Stimulated activated CD4-positive, alpha-beta T cell treated with anti-CD3 and anti-CD28 coated beads, Interleukin-15, amount 100 ng/mL, for 1 hour (primary cell): ENCODE results near the gene ICA1.
"Not testable (repeated sequence)": the region's sequence is repeated elsewhere in the genome, so short reads cannot be mapped to it uniquely, and the experiment has no call there.

Experiments used
- DNase-seq, 2 donors: peaks; one replicate each; pipeline ENCODE4 v3.0.0-alpha.2; 2020; ENCODE audit warnings: low read depth in 1 of 2, low spot score in 1 of 2

The ICA1 gene

DNA sequence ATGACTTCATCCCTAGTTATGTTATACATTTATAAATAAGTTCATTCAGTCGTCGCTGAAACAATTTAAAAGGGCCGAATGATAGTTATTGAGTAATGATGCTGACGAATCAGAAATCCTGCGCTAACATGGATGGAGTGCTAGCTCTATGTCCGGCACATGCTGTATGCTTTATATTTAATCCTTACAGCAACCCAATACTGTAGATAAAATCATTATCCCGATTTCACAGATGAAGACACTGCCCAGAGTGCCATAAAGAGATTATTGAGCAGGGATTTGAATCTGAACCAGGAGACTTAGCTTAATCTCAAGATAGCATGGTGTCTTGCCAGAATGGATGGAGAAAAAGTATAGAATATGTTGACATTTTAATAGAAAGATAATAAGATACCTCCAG lies 1.1 kb upstream of the ICA1 start:
- DNase-seq = no peak

DNA sequence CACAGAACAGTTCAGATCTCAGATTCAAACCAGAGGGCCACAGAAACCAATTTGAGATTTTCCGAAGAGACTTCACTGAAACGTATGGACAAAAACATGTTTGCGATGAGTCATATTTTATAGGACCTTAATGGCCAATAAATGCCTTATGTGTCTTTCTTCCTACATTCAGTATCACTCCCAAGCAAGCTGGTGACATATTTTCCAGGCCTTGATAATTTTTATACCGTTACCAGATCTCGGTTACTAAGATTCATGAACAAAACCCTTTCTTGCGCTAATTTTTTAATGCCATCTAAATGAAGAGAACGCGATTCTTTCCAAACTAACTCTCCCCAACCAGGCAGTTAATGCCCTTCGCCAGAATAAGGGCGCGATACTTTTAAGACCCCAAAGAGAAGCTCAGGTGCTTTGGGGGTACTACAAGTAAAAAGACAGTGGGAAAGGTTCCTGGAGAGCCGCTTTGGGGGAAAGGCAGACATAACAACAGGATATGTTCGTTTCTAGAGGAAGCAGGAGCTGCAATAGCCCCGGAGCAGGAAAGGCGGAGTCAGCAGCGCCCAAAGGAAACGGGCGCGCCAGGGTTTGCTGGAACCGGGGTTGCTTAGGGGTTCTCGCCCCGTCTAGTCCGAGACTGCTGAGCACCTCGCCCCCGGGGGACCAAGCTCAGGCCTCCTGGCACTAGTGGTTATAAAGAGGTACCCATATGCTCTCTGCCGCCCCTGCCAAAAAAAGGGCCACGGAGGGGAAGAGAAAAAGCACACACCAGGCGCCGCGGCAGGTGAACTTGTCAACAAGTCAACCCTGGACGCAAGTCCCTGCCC lies 884 bp downstream of the ICA1 start:
- no peak for DNase-seq

DNA sequence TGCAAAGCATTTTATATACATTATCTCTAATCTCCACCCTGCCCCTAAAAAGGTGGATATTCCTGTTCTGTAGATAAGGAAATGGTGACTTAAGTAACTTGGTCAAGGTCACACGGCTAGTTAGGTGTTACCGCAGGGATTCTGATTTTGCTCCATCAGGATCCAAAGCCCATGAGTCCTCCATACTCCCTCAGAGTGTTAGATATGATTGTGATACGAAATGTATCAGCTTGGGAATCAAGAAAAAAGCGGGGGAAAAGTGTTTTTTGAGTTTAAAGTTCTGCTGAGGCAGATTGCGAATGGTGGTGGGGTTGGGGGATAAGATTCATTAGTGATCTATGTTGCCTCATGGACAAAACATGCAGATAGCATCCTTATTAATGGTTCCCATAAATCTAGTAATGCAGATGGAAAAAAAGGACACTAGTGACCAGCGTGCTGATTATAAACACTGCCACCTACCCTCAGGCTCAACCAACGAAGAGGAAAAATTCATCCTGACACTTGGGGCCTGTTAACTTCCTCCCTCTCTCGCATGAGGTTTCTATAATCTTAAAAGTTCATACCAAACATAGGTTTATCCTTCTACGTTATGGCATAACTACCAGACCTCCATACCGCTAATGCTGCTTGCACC lies 2.3 kb downstream of the ICA1 start:
- no peak for DNase-seq

DNA sequence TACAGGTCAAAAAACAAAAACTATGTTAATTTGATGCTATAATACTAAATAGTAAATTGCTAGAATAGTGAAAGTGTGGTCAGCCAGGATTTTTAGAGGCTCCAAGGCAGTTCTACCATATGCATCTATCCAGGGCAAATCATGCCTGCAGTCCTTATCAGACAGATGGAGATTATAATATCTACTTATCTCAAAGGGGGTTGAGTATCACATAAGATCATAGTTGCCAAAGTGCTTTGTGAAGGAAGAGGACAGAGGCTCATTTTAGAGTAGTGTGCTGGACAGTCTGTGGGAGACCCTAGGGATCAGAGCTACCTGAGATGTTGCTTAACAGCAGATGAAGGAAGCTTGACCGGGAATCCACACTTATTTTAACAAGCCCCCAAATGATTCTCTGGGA lies 3.2 kb downstream of the ICA1 start:
- DNase-seq = no peak

DNA sequence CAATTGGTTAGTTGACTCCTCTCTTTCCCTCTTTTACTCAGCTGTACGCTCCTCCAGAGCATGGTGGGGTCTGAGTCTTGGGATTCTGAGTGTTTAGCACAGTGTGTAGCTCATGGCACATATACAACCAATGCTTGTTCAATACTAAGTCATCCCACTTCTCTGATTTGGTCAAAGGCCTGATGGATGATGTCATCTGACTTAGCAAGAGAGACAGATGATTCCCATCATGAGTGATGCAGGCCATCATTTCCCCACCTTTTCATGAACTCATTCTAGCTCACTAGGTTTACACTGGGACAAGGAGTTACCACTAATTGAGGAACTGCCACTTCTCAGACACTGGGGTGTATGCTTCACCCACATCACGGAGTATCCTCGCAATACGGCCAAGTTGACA lies 3.8 kb downstream of the ICA1 start:
- DNase-seq = no peak

DNA sequence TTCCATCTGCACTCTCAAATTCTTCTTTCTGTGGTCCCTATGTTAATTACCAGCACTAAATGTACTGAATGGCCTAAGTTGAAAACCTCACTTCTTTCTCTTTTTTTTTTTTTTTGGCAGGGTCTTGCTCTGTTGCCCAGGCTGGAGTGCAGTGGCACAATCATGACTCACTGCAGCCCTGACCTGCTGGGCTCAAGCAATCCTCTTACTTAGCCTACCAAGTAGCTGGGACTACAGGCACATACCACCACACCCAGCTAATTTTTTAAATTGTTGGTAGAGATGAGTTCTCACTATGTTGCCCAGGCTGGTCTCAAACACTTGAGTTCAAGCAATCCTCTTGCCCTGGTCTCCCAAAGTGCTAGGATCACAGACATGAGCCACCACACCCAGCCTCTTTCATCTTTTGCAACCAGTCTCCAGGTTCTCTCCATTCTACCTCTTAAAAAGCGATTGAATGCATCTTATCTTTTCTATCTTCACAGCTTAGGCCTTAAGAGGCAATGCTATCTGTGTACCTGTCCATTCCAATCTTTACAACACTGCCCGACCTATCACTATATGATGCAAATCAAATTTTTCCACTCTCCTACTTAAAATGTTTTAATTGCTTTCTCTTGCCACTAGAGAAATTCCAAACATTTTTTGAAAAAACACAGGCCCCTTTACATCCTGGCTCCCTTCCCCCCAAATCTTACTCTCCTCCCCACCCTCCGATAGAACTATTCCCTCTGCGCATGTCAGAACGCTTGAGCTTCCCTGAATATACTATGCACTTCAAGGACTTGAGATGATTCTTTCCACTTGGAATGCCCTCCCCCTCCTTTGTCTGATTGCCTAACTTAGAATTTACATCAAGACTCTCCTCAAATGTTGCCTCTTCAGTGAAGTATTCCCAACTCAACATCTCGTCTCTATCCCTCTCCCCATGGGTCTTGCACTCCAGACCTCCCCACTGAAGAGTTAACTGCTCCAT lies 6.0 kb downstream of the ICA1 start:
- DNase-seq = no peak

DNA sequence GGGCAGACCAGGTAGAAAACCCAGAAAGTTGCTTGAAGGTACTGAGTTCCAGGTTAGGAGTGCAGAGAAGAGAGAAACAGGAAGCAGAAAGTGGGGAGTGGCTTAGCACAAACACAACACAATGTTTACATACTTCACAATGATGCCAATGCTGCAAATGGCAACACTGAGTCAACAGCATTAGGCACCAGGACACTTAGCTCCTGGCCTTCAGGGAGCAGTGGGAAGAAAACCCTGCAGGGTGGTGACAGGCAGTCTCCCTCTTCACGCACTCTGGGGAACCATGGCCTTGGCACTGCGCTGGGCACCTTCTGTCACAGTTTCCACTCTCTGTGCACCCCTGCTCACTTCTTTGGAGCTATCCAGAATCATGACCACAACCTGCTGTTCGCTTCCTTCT lies 7.3 kb downstream of the ICA1 start:
- DNase-seq = no peak

DNA sequence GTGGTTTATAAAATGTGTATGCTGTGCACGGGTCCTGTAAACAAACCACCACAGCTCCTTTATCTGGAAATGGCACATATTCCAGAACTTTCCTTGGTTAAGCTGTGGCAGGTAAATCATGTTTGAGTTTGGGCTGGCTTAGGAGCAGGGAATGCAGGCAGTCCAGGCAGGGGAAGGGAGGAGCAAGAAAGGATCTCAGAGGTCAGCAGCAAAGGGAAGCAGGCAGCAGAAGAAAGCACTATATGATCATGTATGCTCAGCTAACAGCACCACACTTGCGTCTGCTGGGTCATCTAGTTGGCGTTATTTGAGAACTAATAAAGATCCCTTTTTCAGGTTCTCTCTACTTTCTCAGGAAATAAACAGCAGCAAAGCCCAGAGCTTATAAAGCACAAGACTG lies 7.8 kb downstream of the ICA1 start:
- no peak for DNase-seq

DNA sequence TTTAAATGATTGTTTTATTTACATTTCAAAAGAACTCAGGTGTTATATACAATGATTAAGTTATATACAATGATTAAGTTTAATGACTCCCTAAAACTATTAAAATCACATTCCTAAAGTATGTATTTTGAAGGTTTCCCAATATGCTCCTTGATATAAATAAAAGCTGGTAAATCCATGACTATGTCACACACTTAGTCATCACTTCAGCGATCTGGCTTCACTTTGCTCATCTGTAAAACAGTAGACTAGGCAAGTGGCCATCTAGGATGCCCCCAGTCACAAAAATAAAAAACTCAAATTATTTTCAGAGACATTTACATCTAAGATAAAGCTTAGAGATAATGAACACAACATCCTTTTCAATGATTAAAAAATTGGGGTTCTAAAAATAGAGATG lies 10.8 kb downstream of the ICA1 start:
- DNase-seq = no peak

DNA sequence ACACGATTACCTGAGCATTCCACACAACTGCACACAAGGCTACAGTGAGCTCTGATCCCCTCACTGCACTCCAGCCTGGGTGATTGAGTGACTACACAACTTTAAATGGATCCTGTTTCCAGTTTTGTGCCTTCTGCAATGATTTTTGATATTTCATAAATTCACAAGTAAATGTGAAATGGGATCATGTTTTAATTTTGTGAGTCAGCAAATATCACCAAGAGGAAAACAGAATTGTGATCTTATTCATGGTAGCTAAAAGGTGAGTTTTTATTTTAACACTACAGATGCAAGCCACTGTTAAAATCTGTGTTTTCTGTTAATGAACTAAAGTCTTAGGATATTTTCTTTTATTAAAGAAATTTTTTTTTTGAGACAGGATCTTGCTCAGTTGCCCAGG lies 11.4 kb downstream of the ICA1 start:
- no peak for DNase-seq

DNA sequence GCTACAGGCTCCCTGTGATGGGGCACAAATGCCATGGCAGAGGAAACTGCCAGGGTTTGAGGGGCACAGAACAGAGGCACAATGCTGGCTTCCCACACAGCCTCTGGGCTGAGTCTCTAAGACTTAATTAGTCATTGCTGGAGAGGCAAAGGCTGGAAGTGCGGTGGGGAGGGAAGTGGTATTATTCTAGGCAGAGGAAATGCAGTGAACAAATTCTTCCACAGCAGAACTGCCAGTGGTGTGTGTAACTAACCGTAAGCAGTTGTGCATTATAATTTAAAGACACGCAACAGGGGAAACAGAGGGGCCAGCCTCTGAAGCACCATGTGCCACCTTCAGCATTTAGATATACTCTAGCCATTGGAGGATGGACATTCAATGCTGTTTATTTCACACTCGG lies 12.8 kb downstream of the ICA1 start:
- no peak for DNase-seq

DNA sequence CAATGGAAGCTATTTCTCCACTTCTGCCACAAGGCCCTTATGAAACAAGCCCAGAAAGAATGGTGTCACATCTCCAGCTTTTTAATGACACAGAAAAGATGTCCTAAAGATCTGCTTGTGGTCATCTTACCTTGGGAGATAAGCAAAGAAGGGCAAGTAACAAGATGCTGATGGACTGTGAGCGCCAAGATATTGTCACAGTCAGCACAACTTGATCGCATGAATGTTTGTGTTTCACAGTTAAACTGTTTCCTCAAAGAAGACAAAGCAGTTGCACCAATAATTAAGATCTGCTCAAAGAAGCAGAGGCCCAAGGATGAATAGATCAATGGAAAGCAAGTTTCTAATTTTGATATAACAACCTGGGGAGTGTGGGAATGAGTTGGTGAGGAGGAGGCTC lies 15.9 kb downstream of the ICA1 start:
- no peak for DNase-seq

DNA sequence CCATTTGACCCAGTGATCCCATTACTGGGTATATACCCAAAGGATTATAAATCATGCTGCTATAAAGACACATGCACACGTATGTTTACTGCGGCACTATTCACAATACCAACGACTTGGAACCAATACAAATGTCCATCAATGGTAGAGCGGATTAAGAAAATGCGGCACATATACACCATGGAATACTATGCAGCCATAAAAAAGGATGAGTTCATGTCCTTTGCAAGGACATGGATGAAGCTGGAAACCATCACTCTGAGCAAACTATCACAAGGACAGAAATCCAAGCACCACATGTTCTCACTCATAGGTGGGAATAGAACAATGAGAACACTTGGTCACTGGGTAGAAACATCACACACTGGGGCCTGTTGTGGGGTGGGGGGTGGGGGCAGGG lies 16.9 kb downstream of the ICA1 start:
- not testable (repeated sequence) for DNase-seq

DNA sequence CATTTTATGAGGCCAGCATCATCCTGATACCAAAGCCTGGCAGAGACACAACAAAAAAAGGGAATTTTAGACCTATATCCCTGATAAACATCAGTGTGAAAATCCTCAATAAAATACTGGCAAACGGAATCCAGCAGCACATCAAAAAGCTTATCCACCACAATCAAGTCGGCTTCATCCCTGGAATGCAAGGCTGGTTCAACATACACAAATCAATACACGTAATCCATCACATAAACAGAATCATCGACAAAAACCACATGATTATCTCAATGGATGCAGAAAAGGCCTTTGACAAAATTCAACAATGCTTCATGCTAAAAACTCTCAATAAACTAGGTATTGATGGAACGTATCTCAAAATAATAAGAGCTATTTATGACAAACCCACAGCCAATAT lies 18.9 kb downstream of the ICA1 start:
- not testable (repeated sequence) for DNase-seq

DNA sequence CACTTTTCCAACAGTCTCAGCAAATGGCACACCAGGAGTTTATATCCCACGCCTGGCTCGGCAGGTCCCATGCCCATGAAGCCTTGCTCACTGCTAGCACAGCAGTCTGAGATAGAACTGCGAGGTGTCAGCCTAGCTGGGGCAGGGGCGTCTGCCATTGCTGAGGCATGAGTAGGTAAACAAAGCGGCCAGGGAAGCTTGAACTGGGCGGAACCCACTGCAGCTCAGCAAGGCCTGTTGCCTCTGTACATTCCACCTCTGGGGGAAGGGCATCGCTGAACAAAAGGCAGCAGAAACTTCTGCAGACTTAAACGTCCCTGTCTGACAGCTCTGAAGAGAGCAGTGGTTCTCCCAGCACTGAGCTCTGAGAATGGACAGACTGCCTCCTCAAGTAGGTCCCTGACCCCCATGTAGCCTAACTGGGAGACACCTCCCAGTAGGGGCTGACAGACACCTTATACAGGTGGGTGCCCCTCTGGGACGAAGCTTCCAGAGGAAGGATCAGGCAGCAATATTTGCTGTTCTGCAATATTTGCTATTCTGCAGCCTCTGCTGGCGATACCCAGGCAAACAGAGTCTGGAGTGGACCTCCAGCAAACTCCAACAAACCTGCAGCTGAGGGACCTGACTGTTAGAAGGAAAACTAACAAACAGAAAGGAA lies 22.1 kb downstream of the ICA1 start:
- not testable (repeated sequence) for DNase-seq

DNA sequence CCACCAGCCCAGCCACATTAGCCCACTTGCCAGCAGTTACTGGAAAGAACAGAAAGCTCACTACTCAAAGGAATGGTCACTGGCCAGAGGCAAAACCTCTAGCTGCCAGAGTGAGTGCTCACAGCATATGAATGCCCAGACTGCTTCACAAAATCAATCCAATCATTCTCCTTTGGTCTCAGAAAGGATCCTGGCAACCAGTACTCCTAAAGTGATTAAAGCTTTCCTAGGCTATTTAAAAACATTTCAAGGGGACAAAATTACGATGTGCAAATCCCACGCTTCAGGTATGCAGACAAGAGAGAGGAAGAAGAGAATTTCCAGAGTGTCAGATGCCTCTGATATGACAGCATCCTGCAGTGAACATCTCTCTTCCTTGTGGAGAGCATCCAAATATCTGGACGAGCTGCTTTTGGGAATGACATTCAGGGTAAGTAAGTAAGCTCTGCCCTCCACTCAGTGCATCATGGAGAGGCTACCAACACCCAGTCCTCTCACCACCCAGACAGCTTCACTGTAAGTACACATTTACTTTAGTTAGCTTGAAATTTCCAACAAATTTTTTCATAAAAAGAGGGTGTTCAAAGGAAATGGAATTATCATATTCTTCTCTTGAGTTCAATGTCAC lies 25.1 kb downstream of the ICA1 start:
- DNase-seq = no peak

DNA sequence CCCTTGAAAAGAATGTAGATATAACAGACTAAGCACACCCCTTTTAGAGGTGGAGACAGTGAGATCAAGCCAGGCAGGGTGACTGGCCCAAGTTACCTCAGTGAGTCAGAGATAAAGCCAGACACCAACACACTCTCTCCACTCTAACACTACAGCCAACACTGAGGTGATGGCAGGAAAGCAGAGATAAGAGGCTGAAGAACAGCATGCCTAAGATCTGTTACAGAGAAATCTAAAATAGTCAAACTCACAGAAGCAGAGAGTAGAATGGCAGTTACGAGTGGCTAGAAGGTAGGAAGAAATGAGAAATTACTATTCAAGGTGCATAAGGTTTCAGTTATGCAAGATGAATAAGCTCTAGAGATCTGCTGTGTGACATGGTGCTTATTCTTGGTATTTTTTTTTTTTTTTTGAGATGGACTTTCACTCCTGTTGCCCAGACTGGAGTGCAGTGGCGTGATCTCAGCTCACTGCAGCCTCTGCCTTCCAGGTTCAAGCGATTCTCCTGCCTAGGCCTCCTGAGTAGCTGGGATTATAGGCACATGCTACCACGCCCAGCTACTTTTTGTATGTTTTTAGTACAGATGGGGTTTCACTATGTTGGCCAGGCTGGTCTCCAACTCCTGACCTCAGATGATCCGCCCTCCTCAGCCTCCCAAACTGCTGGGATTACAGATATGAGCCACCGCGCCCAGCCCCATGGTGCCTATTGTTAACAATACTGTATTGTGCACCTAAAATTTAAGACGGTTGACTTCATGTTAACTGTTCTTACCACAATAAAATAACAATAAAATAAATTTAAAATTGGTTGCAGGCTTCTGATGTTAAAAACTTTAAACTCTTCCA lies 28.7 kb downstream of the ICA1 start:
- no peak for DNase-seq

DNA sequence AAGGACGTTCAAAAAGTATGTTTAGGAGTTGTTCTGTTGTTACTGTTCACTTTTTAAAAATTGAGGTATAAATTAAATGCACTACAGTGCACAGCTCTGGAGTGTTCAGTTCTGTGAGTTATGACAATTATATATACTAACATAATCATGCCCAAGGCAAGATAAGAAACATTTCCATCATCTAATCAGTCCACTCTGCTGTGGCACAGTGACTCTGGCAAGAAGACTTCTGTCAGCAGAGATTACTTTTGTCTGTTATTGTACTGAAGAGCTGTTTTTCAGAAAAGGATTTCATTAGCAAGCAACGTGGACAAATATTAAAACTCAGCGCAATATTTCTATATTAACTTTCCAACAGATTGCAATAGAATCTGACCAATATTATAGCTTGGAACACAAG lies 32.0 kb downstream of the ICA1 start:
- no peak for DNase-seq

DNA sequence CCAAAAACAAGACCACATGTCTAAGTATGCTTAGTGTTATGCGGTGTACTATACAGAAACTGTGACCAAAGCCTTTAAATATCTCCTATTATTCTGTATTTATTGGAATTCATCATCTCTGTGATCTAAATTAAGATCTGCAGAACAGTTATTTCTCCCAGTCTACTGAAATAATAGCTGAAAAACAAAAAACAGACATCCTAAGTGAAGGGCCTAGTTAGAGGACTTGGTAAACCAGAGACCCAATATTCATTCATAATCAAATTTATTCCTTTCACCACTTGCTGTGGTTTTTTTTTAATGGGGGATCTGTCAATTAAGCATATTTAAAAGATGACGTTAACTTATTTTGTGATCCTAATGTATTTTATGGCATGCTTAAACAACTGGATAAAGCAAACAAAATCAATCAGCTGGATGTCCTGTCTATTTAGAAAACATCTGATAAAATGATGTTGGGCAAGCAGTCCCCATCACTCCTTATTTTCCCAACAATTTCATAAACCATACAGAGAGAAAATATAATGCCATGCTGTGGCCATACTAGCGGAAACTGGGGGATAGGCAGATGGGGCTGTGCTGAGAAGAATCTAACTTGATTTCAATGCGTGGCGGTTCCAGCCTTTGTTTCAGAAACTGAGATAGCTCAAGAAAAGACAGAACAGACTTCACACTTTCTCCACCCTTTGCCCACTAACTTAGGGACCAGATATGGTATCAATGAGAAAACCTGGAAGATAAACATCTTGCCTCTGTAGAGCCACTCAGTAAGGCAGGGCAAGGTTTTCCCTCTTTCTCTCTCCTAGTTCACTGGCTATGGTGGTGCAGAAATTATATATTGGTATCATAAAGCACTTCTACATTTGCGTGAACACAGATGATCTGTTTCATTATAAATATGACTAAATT lies 32.9 kb downstream of the ICA1 start:
- DNase-seq = no peak
